C4-2B (cell line): Measurements from ENCODE around the gene BEGAIN.

ENCODE experiments used
- H3K27ac ChIP-seq: fragments of 450-650 bp; 2 replicates; pipeline ENCODE4 v1.5.1; 2017
- ZFX ChIP-seq: fragments of 450-650 bp; IDR thresholded peaks from 2 replicates; pipeline ENCODE4 v1.6.1; 2017
- TF ChIP-seq, protein P1 (sequence below): fragments of 450-650 bp; conservative IDR thresholded peaks from 2 replicates; pipeline ENCODE4 v1.5.1; 2017; ENCODE audit warnings: mild to moderate bottlenecking

Gene BEGAIN

DNA sequence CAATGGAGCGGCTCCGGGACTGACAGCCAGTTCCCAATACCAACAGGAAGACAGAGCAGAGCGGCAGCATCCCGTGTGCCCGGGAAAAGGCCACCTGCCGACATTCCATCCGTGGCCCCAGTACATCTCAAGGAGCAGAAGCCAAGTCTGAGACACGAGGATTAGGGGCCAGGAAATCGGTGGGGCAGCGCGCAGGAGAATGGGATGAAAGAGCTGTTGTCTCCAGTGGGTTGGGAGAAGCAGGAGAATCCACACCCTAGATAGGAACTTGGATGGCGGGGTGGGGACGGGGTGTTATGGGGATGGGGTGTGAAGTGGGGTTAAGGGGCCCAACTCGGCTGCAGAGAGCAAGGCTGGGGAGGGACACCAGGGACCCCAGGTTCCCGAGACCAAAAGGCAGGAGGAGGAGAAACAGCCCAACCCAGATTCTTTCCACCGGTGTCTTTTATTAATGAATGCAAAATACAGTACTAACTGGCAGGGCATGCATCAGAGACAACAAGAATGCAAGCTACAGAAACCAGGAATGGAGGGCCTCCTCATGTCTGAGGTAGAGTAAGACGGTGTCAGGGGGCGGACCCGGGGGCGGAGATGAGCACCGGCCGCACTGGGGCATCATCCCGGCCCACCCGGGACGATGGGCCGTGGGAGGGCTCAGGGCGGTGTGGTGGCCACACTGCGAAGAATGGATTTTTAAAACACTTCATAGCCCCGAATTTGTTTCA is 50.3 kb downstream of the BEGAIN start:
- H3K27ac ChIP-seq = no peak overlapping the region
- TF ChIP-seq ZFX = no peak
- TF ChIP-seq, protein P1, sequence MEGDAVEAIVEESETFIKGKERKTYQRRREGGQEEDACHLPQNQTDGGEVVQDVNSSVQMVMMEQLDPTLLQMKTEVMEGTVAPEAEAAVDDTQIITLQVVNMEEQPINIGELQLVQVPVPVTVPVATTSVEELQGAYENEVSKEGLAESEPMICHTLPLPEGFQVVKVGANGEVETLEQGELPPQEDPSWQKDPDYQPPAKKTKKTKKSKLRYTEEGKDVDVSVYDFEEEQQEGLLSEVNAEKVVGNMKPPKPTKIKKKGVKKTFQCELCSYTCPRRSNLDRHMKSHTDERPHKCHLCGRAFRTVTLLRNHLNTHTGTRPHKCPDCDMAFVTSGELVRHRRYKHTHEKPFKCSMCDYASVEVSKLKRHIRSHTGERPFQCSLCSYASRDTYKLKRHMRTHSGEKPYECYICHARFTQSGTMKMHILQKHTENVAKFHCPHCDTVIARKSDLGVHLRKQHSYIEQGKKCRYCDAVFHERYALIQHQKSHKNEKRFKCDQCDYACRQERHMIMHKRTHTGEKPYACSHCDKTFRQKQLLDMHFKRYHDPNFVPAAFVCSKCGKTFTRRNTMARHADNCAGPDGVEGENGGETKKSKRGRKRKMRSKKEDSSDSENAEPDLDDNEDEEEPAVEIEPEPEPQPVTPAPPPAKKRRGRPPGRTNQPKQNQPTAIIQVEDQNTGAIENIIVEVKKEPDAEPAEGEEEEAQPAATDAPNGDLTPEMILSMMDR = no peak

DNA sequence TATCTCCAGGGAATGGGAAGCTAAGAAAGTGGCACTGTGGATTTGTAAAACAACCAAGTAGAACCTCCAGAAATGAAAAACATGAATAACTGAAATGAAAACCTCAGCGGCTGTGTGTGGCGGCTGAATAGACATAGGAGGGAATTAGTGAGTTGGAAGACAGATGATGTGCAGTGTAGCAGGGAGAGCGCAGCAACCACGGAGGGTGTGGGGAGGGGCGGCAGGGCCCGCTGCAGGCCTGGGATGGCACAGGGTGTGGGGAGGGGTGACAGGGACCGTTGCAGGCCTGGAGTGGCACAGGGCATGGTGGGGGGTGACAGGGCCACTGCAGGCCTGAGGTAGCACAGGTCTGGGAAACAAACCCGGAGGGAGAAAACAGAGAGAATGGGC is 51.1 kb downstream of the BEGAIN start:
- no peak overlapping the region for H3K27ac ChIP-seq
- TF ChIP-seq, protein P1 = no peak
- TF ChIP-seq ZFX = no peak

DNA sequence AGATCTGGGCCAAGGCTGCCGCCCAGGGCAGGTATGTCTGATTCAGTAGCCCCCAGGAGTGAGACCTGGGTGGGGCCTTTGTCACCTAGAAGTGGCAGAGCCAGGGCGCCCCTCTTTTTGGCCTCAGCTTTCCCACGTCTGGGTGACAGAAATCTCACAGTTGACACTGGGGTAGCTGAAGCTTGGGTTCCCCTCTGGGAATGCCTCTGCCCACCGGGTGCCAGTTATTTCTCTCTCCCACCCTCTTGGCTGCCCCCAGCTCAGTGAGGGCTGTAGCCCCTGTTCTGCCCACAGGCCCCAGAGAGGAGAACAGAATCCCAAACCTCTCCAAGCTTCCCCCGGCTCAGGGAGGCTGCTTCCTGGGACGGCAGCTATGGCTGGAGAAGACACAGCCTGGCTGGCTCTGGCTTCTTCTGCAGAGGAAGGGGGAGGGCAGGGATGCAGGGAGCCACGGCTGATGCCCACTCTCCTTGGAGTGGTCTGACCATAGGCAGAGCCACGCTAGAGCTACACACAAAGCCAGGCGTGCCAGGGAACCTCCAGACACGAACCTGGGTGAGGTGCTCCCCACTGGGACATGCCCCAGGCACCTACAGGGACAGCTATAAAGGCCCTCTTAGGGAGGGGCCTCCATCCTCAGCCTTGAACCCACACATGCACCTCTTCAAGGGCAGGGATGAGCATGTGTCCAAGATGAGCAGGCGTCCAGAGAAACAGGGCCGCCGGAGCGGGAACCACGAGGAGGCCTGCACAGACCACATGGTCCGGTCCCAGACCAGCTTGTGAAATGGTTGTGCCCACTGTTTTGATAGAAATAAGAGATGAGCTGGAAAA is 51.7 kb downstream of the BEGAIN start:
- TF ChIP-seq ZFX = no peak
- TF ChIP-seq, protein P1 = no peak
- no peak overlapping the region for H3K27ac ChIP-seq

DNA sequence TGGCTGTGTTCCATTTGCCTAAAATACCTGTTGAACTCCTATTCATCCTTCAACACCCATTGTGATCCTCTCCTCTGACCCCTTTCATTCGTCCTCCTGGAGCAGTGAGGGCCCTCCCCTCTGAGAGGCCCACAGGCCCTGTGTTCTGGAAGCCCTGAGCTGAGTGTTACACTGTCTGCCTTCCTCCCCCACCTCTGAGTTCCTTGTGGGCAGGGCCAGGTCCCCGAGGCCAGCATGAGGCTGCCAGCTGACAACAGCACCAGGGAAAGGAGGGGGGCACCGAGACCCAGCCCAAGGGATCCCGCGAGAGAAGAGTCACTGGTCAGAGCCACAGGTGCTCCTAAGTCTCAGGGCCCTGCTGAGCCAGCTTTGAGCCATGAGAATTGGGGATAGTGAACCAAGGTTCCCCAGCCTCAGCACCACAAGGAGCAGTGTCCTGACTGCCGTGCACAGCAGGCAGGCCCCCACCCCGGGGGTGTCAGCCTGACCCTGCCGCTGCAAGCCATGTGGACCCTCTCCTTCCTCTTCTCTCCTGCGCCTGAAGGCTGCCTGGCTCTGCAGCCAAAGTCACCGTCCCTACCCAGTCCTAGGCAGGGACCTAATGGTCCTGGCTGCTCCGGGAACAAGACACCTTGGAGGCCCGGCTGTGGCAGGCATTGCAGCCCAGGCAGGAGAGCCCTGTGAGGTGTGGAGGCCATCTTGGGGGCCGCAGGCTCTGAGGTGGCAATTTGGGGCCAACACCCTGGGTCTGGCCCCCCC is 52.5 kb downstream of the BEGAIN start:
- TF ChIP-seq, protein P1 = no peak
- TF ChIP-seq ZFX = no peak
- H3K27ac ChIP-seq = no peak overlapping the region

DNA sequence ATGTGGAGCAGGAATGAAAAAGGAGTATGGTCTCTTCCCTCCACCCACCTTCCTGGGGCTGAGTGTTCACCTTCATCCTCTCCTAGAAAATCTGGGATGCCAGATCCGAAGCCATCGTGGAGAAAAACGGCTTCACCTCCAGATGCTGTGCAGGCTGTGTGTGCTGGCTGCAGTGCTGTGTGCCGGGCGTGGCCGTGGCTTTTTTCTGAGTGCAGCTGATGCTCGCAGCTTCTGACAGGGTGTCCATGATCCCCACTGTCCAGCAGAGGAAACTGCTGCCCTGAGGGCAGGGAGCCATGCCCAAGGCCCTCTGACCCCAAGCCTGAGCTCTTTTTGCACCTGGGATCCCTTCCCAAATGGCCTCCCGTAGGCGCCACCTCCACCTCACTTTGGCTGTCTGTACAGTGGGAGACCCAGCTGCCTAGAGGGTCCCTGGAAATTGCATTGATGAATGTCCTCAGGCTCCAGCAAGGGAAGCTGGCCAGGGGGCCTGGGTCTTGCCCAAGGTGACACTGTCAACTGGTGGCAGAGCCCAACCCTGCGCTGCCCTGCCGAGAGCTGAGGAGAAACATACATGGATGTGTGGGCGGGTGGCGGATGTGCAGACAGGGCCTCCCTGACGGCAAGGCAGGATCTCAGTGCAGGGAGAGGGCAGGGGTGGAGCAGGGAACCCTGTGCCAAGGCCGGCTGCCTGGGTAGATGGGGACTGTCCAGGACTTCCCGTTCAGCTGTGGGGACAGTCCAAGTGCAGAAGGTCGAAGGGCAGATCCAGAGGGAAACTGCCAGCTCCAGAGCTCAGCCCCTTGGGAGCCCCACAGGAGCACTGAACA is 53.3 kb downstream of the BEGAIN start:
- TF ChIP-seq, protein P1 = no peak
- TF ChIP-seq ZFX = no peak
- no peak overlapping the region for H3K27ac ChIP-seq

DNA sequence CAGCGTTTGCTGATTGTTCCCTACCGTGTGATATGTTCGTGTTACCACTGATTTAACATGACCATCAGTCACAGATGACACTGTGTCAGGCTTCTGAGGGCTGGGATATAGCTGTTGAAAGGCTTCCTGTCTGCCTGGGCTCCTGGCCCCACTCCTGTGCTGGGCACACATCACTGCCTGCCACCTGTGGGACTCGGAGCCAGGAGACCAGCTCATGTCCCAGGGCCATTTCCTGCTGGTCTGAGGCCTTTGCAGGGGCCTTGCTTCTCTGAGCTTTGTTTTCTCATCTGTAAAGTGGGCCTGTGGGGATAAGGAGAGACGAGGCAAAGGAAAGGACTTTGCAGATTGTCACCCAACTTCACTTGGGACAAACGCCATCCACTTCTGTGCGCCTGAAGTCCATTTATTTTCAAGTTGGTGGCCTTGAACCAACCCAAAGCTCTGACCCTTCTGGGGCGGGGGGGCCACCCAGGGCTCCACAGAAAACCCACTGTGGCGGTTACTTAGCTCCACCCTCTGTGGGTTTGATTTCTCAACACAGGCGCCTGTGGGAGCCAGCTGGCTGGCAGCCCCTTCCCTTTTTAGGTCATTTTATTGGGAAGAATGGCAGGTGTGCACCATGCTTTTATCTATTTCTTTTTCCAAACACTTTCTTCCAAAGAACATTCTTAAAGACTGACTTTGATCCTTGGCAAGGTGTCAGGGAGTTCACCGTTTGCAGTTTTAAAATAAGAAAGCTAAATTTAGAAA is 54.1 kb downstream of the BEGAIN start:
- no peak overlapping the region for H3K27ac ChIP-seq
- TF ChIP-seq, protein P1 = no peak
- no peak for TF ChIP-seq ZFX
